ENCODE data around the gene WNT7A.

WNT7A gene

DNA sequence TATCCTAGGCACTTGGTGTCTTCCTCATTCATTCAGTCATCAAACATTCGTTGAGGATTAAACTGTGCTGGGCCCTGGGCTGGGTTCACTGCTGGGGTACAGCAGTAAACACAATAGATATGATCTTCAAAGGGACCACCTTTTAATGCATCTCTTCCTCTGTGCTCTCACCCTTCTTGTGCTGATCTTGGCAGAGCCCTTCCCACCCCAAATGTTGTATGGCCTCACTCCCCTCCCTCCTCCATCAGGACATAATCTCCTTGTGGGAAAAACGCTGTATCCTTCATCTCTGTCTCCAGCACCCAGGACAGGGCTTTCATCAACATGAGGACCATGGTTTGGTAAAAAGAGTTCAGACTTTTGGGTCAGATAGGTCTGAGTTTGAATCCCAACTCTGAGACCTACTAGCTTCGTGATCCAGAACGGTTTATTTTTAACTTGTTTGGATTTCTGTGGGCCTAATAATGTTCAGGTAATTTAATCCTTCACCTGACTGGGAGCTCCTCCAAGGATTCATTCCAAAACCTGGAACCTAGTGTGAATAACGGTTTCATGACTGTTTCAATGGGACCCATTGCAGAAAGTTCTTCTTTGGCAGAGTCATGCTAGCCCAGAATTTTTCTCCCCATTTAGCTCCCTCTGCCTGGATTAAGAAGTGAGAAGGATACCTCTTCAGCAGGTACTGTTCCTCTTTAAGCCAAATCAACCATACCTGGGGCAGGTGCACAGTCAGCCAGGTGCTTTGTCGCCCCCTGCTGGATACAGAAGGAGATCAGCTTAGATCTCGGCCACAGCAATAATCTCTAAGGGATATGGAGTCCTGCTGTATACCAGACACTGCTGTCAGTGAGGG, 5.2 kb upstream of the WNT7A start:
- peak; percentile 85 for DNase-seq

DNA sequence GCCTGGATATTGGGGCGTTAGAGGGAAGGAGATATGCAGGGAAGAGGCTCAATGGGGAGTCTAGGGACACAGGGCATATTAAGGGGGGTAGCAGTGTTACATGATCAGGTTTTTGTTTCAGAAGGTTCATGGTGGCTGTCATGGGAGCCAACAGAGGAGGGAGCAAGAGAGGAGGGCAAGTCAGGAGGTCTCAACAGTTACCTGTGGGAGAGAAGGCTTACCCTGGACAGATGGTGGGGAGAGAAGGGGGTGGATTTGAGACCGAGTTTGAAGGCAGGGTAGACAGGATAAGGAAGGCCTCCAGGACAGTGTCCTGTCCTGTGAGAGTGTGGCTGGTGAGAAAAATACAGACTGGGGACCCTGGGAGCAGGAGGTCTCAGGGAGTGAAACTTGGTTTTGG, 3.8 kb upstream of the WNT7A start:
- no peak for DNase-seq

DNA sequence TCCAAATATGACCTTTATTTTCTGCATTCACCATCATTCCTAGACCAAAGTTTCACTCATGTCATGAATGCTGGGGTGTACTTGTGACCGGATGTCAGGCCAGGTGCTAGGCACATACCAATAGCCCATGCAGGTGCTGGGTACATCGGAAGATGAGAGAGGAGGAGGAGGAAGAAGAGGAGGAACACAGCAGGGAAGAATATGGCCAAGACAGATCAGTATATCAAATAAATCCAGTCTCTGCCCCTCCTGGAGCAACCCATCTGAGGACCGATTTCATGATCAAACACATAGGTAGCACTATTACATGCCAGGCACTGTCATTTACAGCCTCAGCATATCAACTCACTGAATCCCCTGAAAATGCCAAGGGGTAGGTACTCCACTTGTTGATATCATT, 3.0 kb upstream of the WNT7A start:
- no peak for DNase-seq

DNA sequence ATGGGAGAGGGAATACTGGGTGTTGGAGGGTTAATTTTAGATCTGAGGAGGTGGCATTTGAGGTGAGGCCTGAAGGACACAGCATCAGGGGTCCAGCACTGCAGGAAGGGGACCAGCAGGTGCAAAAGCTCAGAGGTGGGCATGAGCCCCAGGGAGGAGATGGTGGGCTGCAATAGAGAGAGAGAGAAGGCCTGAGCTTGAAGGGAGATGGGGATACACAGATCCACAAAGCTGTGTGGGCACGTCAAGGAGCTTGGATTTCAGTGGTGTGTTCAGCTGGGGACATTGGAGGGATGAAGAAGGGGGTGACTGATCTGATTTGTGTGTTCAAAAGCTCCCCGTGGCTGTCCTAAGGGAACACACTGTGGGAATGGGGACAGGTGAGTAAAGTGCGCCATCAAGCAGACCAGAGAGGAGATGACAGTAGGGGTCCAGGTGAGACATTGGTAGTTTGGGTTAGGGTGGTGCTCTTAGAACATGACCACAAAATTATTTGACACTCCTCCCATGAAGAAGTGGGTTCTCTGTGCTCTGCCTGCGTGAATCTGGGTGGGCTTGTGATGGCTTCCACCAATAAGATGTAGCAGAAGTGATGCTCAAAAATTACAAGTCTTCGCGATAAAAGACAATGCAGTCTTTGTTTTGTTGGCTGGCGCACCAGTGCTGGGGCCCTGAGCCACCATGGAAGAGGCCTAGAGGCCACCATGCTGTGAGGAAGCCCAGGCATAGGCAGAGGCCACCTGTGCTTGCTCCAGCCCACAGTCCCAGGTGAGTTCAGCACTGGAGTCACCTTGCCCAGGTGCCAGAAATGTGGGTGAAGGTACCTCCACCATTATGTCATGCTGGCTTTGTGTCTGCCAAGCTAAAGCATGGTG, 1.9 kb upstream of the WNT7A start:
- no peak for DNase-seq

DNA sequence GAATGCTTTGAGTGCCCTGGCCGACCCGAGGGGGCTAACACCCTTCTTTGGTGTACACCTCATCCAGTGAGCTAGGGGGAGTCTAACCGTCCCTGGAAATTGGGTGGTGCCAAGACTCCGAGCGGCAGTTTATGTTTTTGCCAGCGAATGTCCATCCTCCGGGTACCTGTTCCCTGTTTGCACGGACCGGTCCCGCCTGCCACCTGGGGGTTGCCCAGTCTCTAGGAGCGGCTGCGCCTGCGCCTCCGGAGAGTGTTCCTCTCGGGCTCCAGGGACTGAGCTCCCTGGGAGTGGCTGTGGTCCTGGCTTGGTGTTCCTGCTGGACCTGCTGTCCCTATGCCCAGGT, 913 bp upstream of the WNT7A start:
- no peak for DNase-seq

DNA sequence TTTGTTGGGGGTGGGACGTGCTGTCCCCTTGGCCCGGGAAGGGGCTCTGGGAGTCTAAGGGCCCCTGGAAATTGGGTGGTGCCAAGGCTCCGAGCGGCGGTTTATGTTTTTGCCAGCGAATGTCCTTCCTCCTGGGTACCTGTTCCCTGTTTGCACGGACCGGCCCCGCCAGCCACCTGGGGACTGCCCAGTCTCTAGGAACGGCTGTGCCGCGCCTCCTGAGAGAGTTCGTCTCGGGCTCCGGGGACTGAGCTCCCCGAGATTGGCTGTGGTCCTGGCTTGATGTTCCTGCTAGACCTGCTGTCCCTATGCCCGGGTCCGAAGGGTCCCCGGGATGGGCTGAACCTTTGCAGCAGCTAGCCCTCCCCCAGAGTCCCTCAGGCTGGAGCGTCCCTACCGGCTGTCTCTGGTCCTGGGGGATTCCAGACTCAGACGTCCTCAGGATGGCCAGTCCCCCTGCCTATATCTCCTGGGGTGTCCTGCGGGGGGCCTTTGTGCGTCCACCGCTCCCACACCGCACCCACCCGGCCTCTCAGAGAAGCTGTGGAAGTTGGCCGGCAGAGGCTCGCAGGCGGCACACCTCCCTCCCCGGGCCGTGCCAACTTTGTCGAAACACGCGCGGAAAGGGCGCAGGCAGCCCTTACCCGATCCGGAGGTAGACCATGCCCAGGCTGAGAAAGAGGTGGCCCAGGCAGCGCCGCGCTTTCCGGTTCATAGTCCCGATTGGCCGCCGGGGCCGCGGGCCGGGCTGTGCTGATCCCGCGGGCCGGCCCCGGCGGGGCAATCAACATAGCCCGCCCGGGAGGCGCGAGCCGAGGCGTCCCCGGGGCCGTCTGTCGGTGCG, 547 bp downstream of the WNT7A start:
- DNase-seq = no peak

DNA sequence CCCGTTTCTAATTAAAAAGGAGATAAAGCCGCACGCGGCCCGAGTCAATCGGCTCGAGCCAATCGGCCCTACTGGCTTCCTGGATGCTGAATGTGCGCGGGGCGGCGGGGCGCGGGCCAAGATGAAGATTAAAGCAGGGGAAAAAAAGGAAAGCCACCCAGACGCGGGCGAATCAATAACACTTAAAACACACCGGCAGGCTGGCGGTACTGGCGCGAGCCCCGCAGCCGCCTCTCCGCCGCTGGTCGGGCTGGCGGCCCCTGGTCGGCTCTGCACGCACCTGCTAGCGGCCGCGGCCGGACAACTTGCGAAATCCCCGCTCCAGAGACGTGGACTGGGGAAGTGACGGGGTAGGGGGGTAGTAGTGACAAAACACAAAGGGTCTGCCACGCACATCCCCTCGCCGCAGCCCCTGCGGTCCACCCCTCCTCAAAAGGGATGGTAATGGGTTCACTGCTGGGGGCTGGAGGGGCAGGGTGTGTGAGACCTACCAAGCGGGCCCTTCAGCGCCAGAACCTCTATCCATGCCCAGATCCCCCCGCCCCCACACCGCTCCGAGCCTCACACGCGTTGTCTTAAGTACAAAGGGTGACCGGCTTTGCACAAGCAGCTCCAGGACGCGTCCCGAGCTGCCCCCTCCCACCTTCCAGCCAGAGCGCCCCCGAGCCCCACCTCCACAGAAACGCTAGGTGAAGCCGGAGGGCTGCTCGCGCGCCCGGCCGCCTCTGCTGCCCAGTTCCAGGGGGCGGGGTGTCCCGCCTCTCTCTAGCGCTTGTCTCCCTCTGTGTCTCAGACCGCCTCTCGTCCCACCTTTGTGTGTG, 1.4 kb downstream of the WNT7A start:
- peak; percentile 21 for DNase-seq

DNA sequence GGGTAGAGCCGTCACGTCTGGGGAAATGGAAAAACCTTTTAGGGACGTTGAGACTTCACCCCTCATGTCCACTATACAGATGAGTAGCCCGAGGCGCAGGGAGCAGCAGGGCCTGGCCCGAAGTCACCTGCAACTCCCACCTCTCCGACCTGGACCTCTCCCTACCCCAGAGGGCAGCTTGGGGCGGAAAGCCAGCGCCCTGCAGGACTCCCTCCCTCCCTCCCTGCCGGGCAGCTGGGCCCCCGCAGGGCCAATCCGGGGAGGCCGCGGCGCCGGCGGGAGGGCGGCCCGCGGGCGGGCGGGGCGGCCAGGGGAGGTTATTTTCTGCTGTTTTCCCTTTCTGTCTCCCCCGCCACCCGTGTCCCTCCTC, 2.0 kb downstream of the WNT7A start:
- DNase-seq = no peak

DNA sequence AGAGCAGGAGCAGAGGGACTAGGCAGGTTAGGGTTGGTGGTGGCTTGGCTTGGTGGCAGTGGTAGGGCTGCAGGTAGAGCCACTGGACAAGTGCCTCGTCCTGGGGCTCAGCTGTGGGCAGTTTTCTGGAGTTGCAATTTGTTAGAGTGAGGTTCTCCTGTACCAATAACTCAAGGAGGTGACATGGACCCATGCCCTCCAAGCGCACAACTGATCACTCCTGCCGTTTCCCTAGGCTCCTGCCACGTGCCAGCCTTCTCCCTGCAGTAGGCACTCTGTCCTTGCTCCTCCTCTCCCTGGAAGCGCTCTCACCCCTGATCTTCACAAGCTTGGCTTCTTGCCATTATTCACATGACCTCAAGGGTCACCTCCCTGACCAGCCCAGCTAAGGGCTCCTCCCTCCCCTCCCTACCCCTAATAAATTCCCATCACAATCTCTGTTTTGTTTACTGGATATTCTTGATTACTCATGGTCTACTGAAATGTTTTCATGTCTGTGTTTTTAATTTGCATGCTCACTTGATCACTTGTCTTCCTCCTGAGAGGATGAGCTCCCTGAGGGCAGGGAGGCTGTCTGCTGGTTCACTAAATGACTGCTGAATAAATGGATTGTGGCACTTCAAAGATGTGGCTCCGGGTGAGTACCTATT, 3.3 kb downstream of the WNT7A start:
- no peak for DNase-seq

DNA sequence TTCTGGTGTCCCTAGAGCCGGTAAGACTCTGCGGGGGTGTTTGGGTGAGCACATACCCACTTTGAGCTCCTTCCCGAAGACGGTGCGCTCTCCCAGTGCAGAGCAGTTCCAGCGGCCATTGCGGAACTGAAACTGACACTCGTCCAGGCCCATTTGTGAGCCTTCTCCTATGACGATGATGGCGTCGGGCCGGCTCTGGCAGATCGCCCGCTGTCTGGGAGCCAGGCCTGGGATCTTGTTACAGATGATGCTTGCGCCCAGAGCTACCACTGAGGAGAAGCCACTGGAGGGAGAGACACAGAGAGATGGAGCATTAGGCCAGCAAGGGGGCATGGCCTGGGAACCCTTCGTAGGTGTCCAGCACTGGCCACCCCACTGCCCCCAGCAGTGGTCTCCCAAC, 5.0 kb downstream of the WNT7A start:
- no peak for DNase-seq

DNA sequence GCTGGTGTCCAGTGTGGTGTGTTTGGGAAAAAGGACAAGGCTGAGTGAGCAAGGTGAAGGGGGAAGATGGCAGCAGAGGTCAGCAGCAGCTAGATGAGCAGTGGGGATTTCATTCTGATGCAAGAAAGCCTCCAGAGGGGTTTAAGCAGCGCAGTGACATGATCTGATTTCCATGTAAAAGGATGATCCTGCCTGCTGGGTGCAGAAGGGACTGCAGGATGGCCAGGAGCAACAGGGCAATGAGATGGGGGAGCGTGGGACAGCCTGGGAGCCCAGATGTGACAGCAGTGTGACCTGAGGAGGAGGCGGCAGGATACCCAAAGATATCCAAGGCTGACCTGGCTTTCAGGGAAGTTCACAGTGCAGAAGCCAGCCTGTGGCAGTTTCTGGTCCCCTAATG, 6.1 kb downstream of the WNT7A start:
- no peak for DNase-seq

DNA sequence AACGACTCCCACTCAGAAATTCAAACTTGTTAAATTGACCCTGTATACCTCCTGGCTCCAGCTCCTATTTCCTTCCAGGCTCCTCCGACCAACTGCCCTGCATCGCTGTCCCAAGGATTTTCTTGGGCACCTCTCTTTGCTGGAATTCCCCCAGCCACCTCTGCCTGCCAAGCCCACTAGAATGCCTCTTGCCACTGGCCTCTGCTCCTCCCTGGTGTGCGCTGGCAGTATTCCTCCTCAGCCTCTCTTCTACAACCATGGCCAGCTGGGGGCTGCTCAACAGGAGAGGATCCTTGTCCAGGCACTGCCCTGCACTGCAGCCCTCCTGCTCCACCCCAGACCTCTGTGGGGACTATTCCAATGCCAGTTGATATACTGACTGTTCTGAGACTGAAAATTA, 7.4 kb downstream of the WNT7A start:
- DNase-seq = no peak

DNA sequence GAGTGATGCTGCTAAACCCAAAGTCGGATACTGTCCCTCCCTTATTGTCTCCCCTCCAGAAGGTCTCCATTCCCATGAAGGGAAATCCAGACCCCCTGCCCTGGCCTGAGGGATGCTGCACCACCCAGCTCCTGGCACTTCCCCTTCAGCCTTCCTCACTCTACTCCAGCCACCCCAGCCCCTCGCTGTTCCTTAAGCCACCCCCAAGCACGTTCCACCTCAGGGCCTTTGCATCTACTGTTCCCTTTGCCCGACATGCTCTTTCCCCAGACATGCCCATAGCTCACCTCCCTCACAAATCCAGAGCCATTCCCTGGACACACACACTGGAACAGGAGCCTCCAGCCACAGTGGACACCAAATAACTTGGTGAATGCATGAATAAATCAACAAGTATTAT, 8.1 kb downstream of the WNT7A start:
- DNase-seq = no peak

DNA sequence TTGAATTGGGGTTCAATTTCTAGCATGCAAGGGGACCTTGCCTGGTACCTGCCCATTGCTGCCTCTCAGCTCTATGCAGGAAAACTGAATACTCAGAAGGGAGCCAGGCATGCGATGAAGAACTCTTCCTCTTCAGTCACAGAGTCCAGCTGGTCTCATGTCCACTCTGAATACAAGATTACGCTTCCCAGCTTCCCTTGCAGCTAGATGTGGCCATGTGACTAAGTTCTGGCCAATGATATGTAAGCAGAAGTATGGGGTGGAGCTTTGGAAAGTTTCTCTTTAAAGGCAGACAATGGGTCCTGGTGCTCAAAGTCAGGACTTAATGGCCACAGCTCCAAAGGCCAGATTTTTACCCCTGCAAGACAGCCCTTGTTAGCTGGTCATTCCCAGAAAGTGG, 9.0 kb downstream of the WNT7A start:
- no peak for DNase-seq

DNA sequence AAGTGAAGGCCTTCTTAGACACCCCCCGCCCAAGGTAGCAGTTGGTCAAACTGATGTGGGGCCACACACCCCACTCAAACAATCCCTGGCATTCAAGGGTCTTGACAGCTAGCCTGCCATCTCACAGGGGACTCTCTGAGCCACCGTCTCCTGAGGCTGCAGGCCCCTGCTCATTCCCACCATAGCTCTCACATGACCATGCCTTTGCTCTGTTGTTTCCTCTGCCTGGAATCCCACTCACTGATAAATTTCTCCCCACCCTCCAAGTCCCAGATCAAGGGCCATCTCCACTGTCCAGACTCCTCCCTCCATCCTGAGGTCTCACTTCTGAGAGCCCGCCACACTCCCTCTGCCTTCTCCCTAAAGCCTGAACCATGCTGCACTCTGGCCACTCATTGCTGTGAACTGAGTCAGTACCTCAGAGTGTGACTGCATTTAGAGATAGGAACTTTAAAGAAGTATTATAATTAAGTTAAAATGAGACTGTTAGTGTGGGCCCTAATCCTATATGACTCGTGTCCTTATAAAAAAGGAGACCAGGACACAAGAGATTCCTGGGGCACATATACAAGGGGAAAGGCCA, 10.0 kb downstream of the WNT7A start:
- DNase-seq = no peak

DNA sequence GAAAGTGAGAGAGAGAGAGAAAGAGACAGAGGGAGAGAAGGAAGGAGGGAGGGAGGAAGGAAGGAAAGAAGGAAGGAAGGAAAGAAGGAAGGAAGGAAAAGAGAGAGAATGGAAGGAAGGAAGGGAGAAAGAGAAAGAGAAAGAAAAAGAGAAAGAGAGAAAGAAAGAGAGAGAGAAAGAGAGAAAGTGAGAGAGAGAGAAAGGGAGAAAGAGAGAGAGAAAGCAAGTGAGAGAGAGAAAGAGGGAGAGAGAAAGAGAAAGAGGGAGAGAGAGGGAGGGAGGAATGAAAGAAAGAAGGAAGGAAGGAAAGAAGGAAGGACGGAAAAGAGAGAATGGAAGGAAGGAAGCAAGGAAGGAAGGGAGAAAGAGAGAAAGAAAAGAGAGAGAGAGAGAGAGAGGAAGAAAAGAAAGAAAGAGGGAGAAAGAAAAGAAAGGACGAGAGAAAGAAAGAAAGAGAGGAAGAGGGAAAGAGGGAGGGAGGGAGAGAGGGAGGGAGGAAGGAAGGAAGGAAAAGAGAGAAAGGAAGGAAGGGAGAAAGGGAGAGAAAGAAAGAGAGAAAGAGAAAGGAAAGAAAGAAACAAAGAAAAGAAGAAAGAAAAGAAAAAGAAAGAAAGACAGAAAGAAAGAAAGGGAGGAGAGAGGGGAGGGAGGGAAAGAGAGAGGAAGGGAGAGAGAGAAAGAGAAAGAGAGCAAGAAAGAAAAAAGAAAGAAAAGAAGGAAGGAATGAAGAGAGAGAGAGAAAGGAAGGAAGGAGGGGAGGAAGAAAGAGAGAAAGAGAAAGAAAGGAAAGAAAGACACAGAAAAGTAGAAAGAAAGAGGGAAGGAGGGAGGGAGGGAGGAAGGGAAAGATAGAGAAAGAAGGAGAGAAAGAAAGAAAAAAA, 10.8 kb downstream of the WNT7A start:
- no peak for DNase-seq

DNA sequence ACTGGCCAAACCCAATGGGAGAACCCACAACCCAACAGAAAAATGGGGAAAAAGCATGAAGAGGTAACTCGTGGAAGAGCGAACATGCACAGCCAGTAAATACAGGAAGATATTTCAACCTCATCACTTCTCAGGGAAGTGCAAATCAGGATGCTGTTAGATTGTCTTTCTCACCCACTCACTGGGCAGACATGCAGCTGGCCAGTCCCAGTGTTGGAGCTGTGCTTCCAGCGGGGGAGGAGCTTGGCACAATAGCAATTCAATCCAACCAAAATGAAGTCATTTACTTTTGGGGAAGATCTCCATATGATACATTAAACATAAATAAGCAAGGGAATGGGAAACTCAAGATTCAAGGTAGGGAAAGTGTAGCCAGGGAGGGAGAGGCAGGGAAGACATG, 12.1 kb downstream of the WNT7A start:
- DNase-seq = no peak

DNA sequence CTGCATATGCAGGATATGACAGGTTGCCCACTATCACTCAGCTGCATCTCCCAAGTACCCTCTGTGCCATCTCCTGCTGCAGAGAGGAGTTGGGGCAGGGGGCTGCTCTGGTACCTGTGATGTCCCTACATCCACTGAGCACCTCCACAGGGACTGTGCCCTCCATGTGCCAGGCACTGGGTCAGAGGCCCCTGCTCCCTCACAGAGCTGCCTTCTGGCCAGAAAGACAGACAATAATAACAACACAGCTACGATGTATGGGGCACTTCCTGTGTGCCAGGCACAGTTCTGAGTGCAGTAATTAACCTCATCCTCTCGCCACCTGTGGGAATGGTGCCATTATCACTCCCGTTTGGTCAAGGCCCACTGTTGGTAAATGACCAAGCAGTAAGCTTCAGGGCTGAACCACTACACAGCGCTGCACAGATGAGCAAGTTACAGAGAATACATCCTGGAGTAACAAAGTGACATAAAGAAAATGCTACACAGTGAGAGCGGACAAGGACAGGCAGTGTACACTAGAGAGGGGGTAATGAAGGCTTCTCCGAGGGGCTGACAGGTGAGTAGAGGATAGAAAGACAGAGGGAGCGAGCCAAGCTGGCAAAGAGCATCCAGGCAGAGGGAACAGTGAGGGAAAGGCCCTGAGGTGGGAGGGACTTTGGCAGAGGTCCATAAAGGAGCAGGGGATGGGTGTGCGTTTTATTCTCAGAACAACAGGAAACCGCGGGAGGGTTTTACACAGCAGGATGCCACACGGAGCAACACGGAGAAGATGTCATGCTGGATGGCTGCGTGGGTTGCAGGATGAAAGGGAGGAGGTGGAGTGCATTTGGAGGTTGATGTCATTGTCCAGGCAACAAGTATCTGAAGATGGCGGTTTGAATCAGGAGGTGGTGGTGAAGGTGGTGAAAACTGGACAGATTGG, 13.6 kb downstream of the WNT7A start:
- DNase-seq = peak; percentile 71

DNA sequence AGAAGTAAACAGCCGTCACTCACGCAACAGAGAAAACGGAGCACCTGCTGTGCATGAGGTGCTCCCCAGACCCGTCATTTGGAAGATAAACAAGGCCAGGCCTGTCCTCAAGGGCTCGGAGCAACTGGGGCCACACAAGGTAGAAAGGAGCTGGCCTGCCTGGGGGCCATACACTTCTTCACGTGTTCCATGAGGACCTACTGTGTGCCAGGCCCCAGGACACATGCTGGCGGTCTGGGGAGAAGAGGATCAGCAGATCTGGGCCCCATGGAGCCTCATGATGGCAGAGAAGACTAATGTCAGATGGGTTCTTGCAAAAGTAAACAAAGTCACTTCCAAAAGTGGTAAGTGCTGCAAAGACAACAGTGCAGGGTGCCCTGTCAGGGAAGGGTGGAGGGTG, 14.3 kb downstream of the WNT7A start:
- no peak for DNase-seq

Measured in CD4-positive, alpha-beta T cell treated with Interleukin-10 for 1 hour (primary cell).